ENCODE measurements around the gene NADK2. TPM values are rescaled to one million over a fixed set of nuclear protein-coding genes. Genes with fewer than 3 reads are reported as not detected.

Gene NADK2
- total and polyA plus RNA-seq, 2 donors (not counting 3 experiments of a cell fraction or from before 2014, with no cell fraction given) = 4.0 to 20.3 TPM

DNA sequence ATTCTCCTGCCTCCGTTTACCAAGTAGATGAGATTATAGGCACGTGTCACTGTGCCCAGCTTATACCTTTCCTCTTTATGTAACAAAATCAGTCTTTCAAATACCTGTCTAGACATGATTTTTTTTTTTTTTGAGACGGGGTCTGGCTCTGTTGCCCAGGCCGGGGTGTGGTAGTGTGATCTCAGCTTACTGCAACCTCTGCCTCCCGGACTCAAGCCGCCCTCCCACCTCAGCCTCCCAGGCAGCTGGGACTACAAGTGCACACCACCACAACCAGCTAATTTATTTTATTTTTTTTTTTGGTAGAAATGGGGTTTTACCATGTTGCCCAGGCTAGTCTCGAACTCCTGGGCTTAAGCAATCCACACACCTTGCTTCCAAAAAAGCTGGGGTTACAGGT is 13.2 kb downstream of the NADK2 start:
- no peak overlapping the region for H3K4me2 ChIP-seq (ENCODE audit: insufficient read depth, low read length)
- ChIA-PET POLR2A (no interaction called here), CTCF (interaction anchor here (1.1 to 2.3 kb wide), 2 partner anchors 13 to 21 kb away, joined by 3 to 8 read pairs; partner anchors contain the start of gene NADK2)
- no TSS peak for BruUV-seq (replicated peaks)
- H3K4me3 ChIP-seq (replicated peaks in 1 of 3; ENCODE audit: insufficient read depth in 1 of 3, low read depth in 1 of 3, low read length in 3 of 3) = no peak overlapping the region
- no peak overlapping the region for H3K9ac ChIP-seq (replicated peaks; ENCODE audit: extremely low read depth, insufficient read depth, low read length)
- H3K9me3 ChIP-seq (replicated peaks; ENCODE audit: control insufficient read depth, insufficient read depth, low read length) = no peaks in the 10 kb centered on the region
- H3K36me3 ChIP-seq (ENCODE audit: control insufficient read depth in 2 of 2, extremely low read depth in 1 of 2, insufficient read depth in 2 of 2, low read length in 2 of 2) = no peaks in the 10 kb centered on the region
- intact Hi-C loops (cut with micrococcal nuclease) (no loop called here), dilution Hi-C loops (cut with MboI; ENCODE audit: extremely low pct_ligation_motif_present, low sequenced_read_pairs) (no loop called here)
- H3K9me1 ChIP-seq (replicated peaks; ENCODE audit: control insufficient read depth, extremely low read depth, insufficient read depth, low read length) = no peaks in the 10 kb centered on the region
- no peak overlapping the region for H2AFZ ChIP-seq (ENCODE audit: low read depth, low read length)
- no peaks in the 10 kb centered on the region for H3K79me2 ChIP-seq (ENCODE audit: control insufficient read depth, insufficient read depth, low read length)
- DNase-seq (ENCODE audit: low read depth, low spot score) = no peak
- TF ChIP-seq CTCF (IDR thresholded peaks at IDR 0.05; ENCODE audit: extremely low read depth in 1 of 2, insufficient read depth in 1 of 2, low read depth in 1 of 2, low read length in 2 of 2) = no peak
- TF ChIP-seq JUN (IDR thresholded peaks at IDR 0.05; ENCODE audit: borderline replicate concordance, insufficient read depth, insufficient read length, low read depth) = no peak
- TF ChIP-seq EZH2 (IDR thresholded peaks at IDR 0.05; ENCODE audit: borderline replicate concordance, low read depth, low read length, severe bottlenecking) = no peak
- TF ChIP-seq FOS (IDR thresholded peaks at IDR 0.05; ENCODE audit: borderline replicate concordance, insufficient read depth, low read length) = no peak
- TF ChIP-seq POLR2AphosphoS5 (IDR thresholded peaks at IDR 0.05; ENCODE audit: insufficient read depth, low read depth, low read length) = no peak
- H4K20me1 ChIP-seq (replicated peaks; ENCODE audit: control insufficient read depth, extremely low read depth, insufficient read depth, low read length) = no peaks in the 10 kb centered on the region
- FAIRE-seq = no peak
- H3K4me1 ChIP-seq (ENCODE audit: control insufficient read depth, extremely low read depth, insufficient read depth, low read length) = no peaks in the 10 kb centered on the region
- no peak overlapping the region for H3K27ac ChIP-seq (ENCODE audit: insufficient read depth, low read depth, low read length)
- no peaks in the 10 kb centered on the region for H3K27me3 ChIP-seq (ENCODE audit: control insufficient read depth in 2 of 2, insufficient read depth in 2 of 2, low read length in 2 of 2)

GRCh38 chr5:36227046-36227445 is 14.7 kb downstream of the NADK2 start:
- H3K9me3 ChIP-seq (replicated peaks; ENCODE audit: control insufficient read depth, insufficient read depth, low read length) = no peaks in the 10 kb centered on the region
- H3K4me1 ChIP-seq (ENCODE audit: control insufficient read depth, extremely low read depth, insufficient read depth, low read length) = no peaks in the 10 kb centered on the region
- H2AFZ ChIP-seq (ENCODE audit: low read depth, low read length) = no peak overlapping the region
- H3K36me3 ChIP-seq (ENCODE audit: control insufficient read depth in 2 of 2, extremely low read depth in 1 of 2, insufficient read depth in 2 of 2, low read length in 2 of 2) = no peaks in the 10 kb centered on the region
- BruUV-seq (replicated peaks) = no TSS peak
- DNase-seq (ENCODE audit: low read depth, low spot score) (no peak), FAIRE-seq (no peak)
- H4K20me1 ChIP-seq (replicated peaks; ENCODE audit: control insufficient read depth, extremely low read depth, insufficient read depth, low read length) = no peaks in the 10 kb centered on the region
- no peaks in the 10 kb centered on the region for H3K27me3 ChIP-seq (ENCODE audit: control insufficient read depth in 2 of 2, insufficient read depth in 2 of 2, low read length in 2 of 2)
- TF ChIP-seq CTCF (IDR thresholded peaks at IDR 0.05; ENCODE audit: extremely low read depth in 1 of 2, insufficient read depth in 1 of 2, low read depth in 1 of 2, low read length in 2 of 2) = no peak
- TF ChIP-seq MYC (IDR thresholded peaks at IDR 0.05; ENCODE audit: low read depth, low read length) = no peak
- TF ChIP-seq POLR2AphosphoS5 (IDR thresholded peaks at IDR 0.05; ENCODE audit: insufficient read depth, low read depth, low read length) = no peak
- no peak for TF ChIP-seq JUN (IDR thresholded peaks at IDR 0.05; ENCODE audit: borderline replicate concordance, insufficient read depth, insufficient read length, low read depth)
- no peak for TF ChIP-seq POLR2A (IDR thresholded peaks at IDR 0.05; ENCODE audit: low read depth, low read length)
- no peak for TF ChIP-seq MAX (IDR thresholded peaks at IDR 0.05; ENCODE audit: insufficient read depth, insufficient read length)
- TF ChIP-seq GATA2 (IDR thresholded peaks at IDR 0.05; ENCODE audit: insufficient read depth, insufficient read length, low read depth, low read length) = no peak
- TF ChIP-seq FOS (IDR thresholded peaks at IDR 0.05; ENCODE audit: borderline replicate concordance, insufficient read depth, low read length) = no peak
- TF ChIP-seq EZH2 (IDR thresholded peaks at IDR 0.05; ENCODE audit: borderline replicate concordance, low read depth, low read length, severe bottlenecking) = no peak
- H3K4me2 ChIP-seq (ENCODE audit: insufficient read depth, low read length) = no peak overlapping the region
- dilution Hi-C loops (cut with MboI; ENCODE audit: extremely low pct_ligation_motif_present, low sequenced_read_pairs) = no loop called here
- no peak overlapping the region for H3K4me3 ChIP-seq (replicated peaks in 1 of 3; ENCODE audit: insufficient read depth in 1 of 3, low read depth in 1 of 3, low read length in 3 of 3)
- no peak overlapping the region for H3K9ac ChIP-seq (replicated peaks; ENCODE audit: extremely low read depth, insufficient read depth, low read length)
- POLR2A ChIA-PET = no interaction called here
- intact Hi-C loops (cut with micrococcal nuclease) = no loop called here
- H3K27ac ChIP-seq (ENCODE audit: insufficient read depth, low read depth, low read length) = no peak overlapping the region
- CTCF ChIA-PET = interaction anchor here (1.2 to 2.3 kb wide), 3 partner anchors 12 to 26 kb away, joined by 3 to 8 read pairs (median 4); partner anchors contain the start of gene NADK2
- no peaks in the 10 kb centered on the region for H3K9me1 ChIP-seq (replicated peaks; ENCODE audit: control insufficient read depth, extremely low read depth, insufficient read depth, low read length)
- no peaks in the 10 kb centered on the region for H3K79me2 ChIP-seq (ENCODE audit: control insufficient read depth, insufficient read depth, low read length)

All from endothelial cell of umbilical vein (primary cell).